GM23338 (cell line): ENCODE measurements around the gene ING3.

Experiments used
- EZH2 ChIP-seq: fragments of 200-600 bp; sonication (generic); IDR thresholded peaks from one replicate; pipeline ENCODE4 v1.8.0; 2017; ENCODE audit warnings: antibody characterized with exemption, mild to moderate bottlenecking, low read depth; ENCODE audit not compliant: unreplicated experiment
- JUNB ChIP-seq: IDR thresholded peaks from one replicate; pipeline ENCODE4 v1.6.1; 2016; ENCODE audit warnings: antibody characterized with exemption; ENCODE audit not compliant: unreplicated experiment
- NANOG ChIP-seq: IDR thresholded peaks from 2 replicates; pipeline ENCODE4 v1.6.1; 2016; ENCODE audit warnings: antibody characterized with exemption, borderline replicate concordance
- POLR2AphosphoS5 ChIP-seq: IDR thresholded peaks from 2 replicates; pipeline ENCODE4 v1.6.1; 2016; ENCODE audit warnings: antibody characterized with exemption, low read depth
- TF ChIP-seq, protein P1 (sequence below), 2 experiments: fragments of 200-600 bp in 1 of 2; sonication (generic) in 1 of 2; conservative IDR thresholded peaks; 2 replicates each; pipeline versions ENCODE4 v1.5.1 to v1.6.1; 2016 to 2017; ENCODE audit warnings: antibody characterized with exemption in 2 of 2, low read depth in 2 of 2, mild to moderate bottlenecking in 2 of 2, moderate library complexity in 1 of 2
- TF ChIP-seq, protein P2 (sequence below): IDR thresholded peaks from 2 replicates; pipeline ENCODE4 v1.6.1; 2016; ENCODE audit warnings: antibody characterized with exemption

DNA sequence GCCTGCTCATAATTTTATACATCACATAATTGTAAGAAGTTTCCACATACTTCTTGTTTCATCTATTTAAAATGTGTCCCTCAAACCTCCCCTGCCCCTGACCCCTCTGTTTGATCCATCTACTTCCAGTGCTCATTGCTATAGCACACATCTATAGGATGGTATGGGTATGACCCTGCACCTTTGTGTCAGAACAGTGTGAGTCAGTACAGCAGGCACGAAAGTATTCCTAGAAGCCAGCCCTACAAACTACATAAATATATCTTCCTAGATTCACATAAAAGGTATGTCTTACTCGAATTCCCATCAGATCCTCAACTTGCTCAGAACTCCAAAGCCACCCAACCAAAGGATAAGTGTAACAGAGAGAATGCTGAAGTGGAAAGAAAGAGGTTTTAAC is 25.7 kb upstream of the ING3 start:
- TF ChIP-seq, protein P1, sequence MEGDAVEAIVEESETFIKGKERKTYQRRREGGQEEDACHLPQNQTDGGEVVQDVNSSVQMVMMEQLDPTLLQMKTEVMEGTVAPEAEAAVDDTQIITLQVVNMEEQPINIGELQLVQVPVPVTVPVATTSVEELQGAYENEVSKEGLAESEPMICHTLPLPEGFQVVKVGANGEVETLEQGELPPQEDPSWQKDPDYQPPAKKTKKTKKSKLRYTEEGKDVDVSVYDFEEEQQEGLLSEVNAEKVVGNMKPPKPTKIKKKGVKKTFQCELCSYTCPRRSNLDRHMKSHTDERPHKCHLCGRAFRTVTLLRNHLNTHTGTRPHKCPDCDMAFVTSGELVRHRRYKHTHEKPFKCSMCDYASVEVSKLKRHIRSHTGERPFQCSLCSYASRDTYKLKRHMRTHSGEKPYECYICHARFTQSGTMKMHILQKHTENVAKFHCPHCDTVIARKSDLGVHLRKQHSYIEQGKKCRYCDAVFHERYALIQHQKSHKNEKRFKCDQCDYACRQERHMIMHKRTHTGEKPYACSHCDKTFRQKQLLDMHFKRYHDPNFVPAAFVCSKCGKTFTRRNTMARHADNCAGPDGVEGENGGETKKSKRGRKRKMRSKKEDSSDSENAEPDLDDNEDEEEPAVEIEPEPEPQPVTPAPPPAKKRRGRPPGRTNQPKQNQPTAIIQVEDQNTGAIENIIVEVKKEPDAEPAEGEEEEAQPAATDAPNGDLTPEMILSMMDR (conservative IDR thresholded peaks at IDR 0.05; ENCODE audit: low read depth in 2 of 2) = no peak
- TF ChIP-seq JUNB (no peak), POLR2AphosphoS5 (no peak), EZH2 (no peak), NANOG (no peak)
- TF ChIP-seq, protein P2, sequence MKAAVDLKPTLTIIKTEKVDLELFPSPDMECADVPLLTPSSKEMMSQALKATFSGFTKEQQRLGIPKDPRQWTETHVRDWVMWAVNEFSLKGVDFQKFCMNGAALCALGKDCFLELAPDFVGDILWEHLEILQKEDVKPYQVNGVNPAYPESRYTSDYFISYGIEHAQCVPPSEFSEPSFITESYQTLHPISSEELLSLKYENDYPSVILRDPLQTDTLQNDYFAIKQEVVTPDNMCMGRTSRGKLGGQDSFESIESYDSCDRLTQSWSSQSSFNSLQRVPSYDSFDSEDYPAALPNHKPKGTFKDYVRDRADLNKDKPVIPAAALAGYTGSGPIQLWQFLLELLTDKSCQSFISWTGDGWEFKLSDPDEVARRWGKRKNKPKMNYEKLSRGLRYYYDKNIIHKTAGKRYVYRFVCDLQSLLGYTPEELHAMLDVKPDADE = no peak
